PC-9 (cell line): ENCODE results near the gene LGALS12. TPM values are rescaled to one million over a fixed set of nuclear protein-coding genes. Genes with fewer than 3 reads are reported as not detected.

Experiments
- BruUV-seq: library from RNA; stranded (reverse); fragments of 400-500 nt; replicated peaks from 2 replicates; lab custom pipeline; 2021; lab: Mats Ljungman, UMichigan
- CTCF ChIA-PET: fragments of 300-600 bp; sonication (Branson Sonifier 250); formaldehyde crosslinking; loops from one replicate; lab custom pipeline; 2022; ENCODE audit warnings: antibody characterized with exemption; lab: Charles Lee
- POLR2A ChIA-PET: fragments of 300-600 bp; sonication (Branson Sonifier 250); formaldehyde crosslinking; loops from one replicate; lab custom pipeline; 2022; ENCODE audit warnings: antibody characterized with exemption; ENCODE audit not compliant: unreplicated experiment; lab: Charles Lee
- DNase-seq, 2 experiments: peaks; one replicate each; pipeline versions ENCODE4 v3.0.0 to v3.0.0-alpha.2; 2015 to 2022; ENCODE audit warnings: mixed read lengths in 1 of 2
- H2AFZ ChIP-seq: fragments of 200-600 bp; sonication (generic); 2 replicates; pipeline ENCODE4 v1.8.1; 2017; ENCODE audit warnings: antibody characterized with exemption
- H3F3A ChIP-seq: fragments of 200-600 bp; sonication (generic); 2 replicates; pipeline ENCODE4 v1.8.1; 2017; ENCODE audit warnings: antibody characterized with exemption, mild to moderate bottlenecking, low read depth; ENCODE audit not compliant: insufficient read depth
- H3K27ac ChIP-seq: fragments of 200-600 bp; sonication (generic); 2 replicates; pipeline ENCODE4 v1.6.1; 2016; ENCODE audit warnings: mixed run types
- H3K27me3 ChIP-seq: fragments of 200-600 bp; sonication (generic); 2 replicates; pipeline ENCODE4 v1.6.1; 2016; ENCODE audit warnings: low read depth, mixed run types; ENCODE audit not compliant: insufficient read depth
- H3K36me3 ChIP-seq: fragments of 200-600 bp; sonication (generic); 2 replicates; pipeline ENCODE4 v1.6.1; 2016; ENCODE audit warnings: low read depth, mixed run types
- H3K4me1 ChIP-seq: fragments of 200-600 bp; sonication (generic); replicated peaks from 2 replicates; pipeline ENCODE4 v1.6.1; 2016; ENCODE audit warnings: mixed run types; ENCODE audit not compliant: insufficient read depth
- H3K4me2 ChIP-seq: fragments of 200-600 bp; sonication (generic); 2 replicates; pipeline ENCODE4 v1.6.1; 2017; ENCODE audit warnings: mixed run types
- H3K4me3 ChIP-seq: fragments of 200-600 bp; sonication (generic); 2 replicates; pipeline ENCODE4 v1.6.1; 2016; ENCODE audit warnings: mixed run types
- H3K79me2 ChIP-seq: fragments of 200-600 bp; sonication (generic); 2 replicates; pipeline ENCODE4 v1.6.1; 2017; ENCODE audit warnings: low read depth, mixed run types
- H3K9me2 ChIP-seq: fragments of 200-600 bp; sonication (generic); 2 replicates; pipeline ENCODE4 v1.8.1; 2017; ENCODE audit warnings: mild to moderate bottlenecking; ENCODE audit not compliant: insufficient read depth
- H3K9me3 ChIP-seq: fragments of 200-600 bp; sonication (generic); 2 replicates; pipeline ENCODE4 v1.8.1; 2016; ENCODE audit warnings: low read depth; ENCODE audit not compliant: insufficient read depth
- H4K20me1 ChIP-seq: fragments of 200-600 bp; sonication (generic); 2 replicates; pipeline ENCODE4 v1.8.1; 2017; ENCODE audit not compliant: insufficient read depth
- CTCF ChIP-seq: fragments of 200-600 bp; sonication (generic); conservative IDR thresholded peaks from 2 replicates; pipeline ENCODE4 v1.6.1; 2017; ENCODE audit warnings: mixed run types, antibody characterized with exemption, mild to moderate bottlenecking, moderate library complexity
- EZH2 ChIP-seq: fragments of 200-600 bp; sonication (generic); IDR thresholded peaks from 2 replicates; pipeline ENCODE4 v1.8.0; 2017; ENCODE audit warnings: antibody characterized with exemption, low read depth
- intact Hi-C: fragments of 100-400 bp; cut with micrococcal nuclease; formaldehyde crosslinking; loops from one replicate; pipeline ENCODE4 v1.10.0; 2022; ENCODE audit not compliant: unreplicated experiment
- total RNA-seq: library from RNA; stranded (reverse); gene quantifications from 2 replicates; pipeline ENCODE4 v1.2.3, GENCODE V29; 2021

The LGALS12 gene
- total RNA-seq, 1 experiment from 2014 or later, result not detected

GRCh38 chr11:63564784-63565350, 59.0 kb downstream of the LGALS12 start:
- H3K27ac ChIP-seq, result peak overlapping the region; percentile 77
- POLR2A ChIA-PET, result interaction anchor here (0.6 to 1.1 kb wide), 4 partner anchors 19 to 49 kb away, joined by 3 to 4 read pairs (median 4); partner anchors contain the start of gene PLAAT3

More at GRCh38 chr11:63564784-63565350, 59.0 kb downstream of the LGALS12 start:
- Histone ChIP-seq H3K9me3 (peaks cover under 1% of the 10 kb centered on the region; the same call in 1 of the 2 replicates), H3K4me2 (peak overlapping the region; percentile 34), H3K79me2 (no peaks in the 10 kb centered on the region), H4K20me1 (no peaks in the 10 kb centered on the region), H3K4me1 (peaks cover 61% of the 10 kb centered on the region), H2AFZ (no peak overlapping the region), H3F3A (peaks cover 41% of the 10 kb centered on the region), H3K27me3 (no peaks in the 10 kb centered on the region), H3K36me3 (no peaks in the 10 kb centered on the region), H3K9me2 (no peaks in the 10 kb centered on the region), H3K4me3 (no peak overlapping the region)
- peak; percentile 75 to 88 for DNase-seq
- TF ChIP-seq CTCF, result no peak
- TF ChIP-seq EZH2, result no peak
- no TSS peak for BruUV-seq
- CTCF ChIA-PET, result interaction anchor here (1.0 to 1.1 kb wide), 2 partner anchors 32 to 44 kb away, joined by 4 read pairs; no protein-coding TSS in a partner anchor
- intact Hi-C loops, result loop anchor here (10.0 kb wide), 2 partner anchors 50 to 90 kb away; no protein-coding TSS in a partner anchor

Other genes starting within 250 kb of the LGALS12 start
- gene SLC22A9, start 136.3 kb upstream of the LGALS12 start, total RNA-seq, result not detected in 2 replicates
- gene PLAAT5, start 14.9 kb upstream of the LGALS12 start, total RNA-seq, result not detected in 2 replicates
- gene PLAAT4, start 30.7 kb downstream of the LGALS12 start, total RNA-seq, result 64.6 and 99.9 TPM in 2 replicates
- gene PLAAT2, start 57.3 kb downstream of the LGALS12 start, total RNA-seq, result 8.8 and 13.6 TPM in 2 replicates
- 240 and 266 TPM in 2 replicates for gene PLAAT3, start 108.3 kb downstream of the LGALS12 start, total RNA-seq
- 78.5 and 98.3 TPM in 2 replicates for gene ATL3, start 165.3 kb downstream of the LGALS12 start, total RNA-seq
- gene RTN3, start 175.4 kb downstream of the LGALS12 start, total RNA-seq, result 220 and 279 TPM in 2 replicates